ENCODE results near the gene MYBPH. TPM values are rescaled to one million over a fixed set of nuclear protein-coding genes. Genes with fewer than 3 reads are reported as not detected.

Gene MYBPH
- total and polyA plus RNA-seq, 2 experiments from 2014 or later: not detected

GRCh38 chr1:203213126-203213525, 37.5 kb upstream of the MYBPH start (continued):
- no peak for TF ChIP-seq ZNF462 (CRISPR knock-in tag; IDR thresholded peaks at IDR 0.05)

GRCh38 chr1:203211812-203212211, 36.2 kb upstream of the MYBPH start:
- Histone ChIP-seq H3K27me3 (ENCODE audit: insufficient read depth) (no peaks in the 10 kb centered on the region), H3K4me3 (no peak overlapping the region), H3K36me3 (ENCODE audit: insufficient read depth) (no peaks in the 10 kb centered on the region), H3K4me2 (no peak overlapping the region), H3K4me1 (ENCODE audit: insufficient read depth) (peaks cover 5% of the 10 kb centered on the region), H3K27ac (ENCODE audit: low read depth) (no peak overlapping the region), H4K20me1 (replicated peaks; ENCODE audit: insufficient read depth) (no peaks in the 10 kb centered on the region), H3F3A (replicated peaks; ENCODE audit: low read depth) (no peaks in the 10 kb centered on the region), H2AFZ (no peak overlapping the region), H3K79me2 (replicated peaks; ENCODE audit: insufficient read depth) (no peaks in the 10 kb centered on the region), H3K9me2 (ENCODE audit: insufficient read depth) (no peaks in the 10 kb centered on the region)
- ATAC-seq (no peak), DNase-seq (ENCODE audit: low spot score) (no peak)
- Mint-ChIP-seq H3K27ac (no peak overlapping the region), H3K27me3 (ENCODE audit: insufficient read depth, low read depth, poor library complexity) (peaks cover 13% of the 10 kb centered on the region), H3K4me1 (peaks cover 14% of the 10 kb centered on the region), H3K36me3 (ENCODE audit: low read depth) (no peaks in the 10 kb centered on the region), H3K9me3 (no peaks in the 10 kb centered on the region; the same call in 2 of the 3 replicates), H3K4me3 (no peak overlapping the region)
- no peak for TF ChIP-seq ZNF462 (CRISPR knock-in tag; IDR thresholded peaks at IDR 0.05)
- TF ChIP-seq NANOG (IDR thresholded peaks at IDR 0.05; ENCODE audit: borderline replicate concordance): no peak
- no peak for TF ChIP-seq ZNF114 (CRISPR knock-in tag; IDR thresholded peaks at IDR 0.05)
- TF ChIP-seq EZH2phosphoT487 (IDR thresholded peaks at IDR 0.05; ENCODE audit: unreplicated experiment): no peak
- TF ChIP-seq REST (IDR thresholded peaks at IDR 0.05; ENCODE audit: unreplicated experiment): no peak
- TF ChIP-seq ZNF331 (CRISPR knock-in tag; IDR thresholded peaks at IDR 0.05; ENCODE audit: low read depth): no peak
